Measurements from ENCODE around the gene OR51L1.

The OR51L1 gene

GRCh38 chr11:5007561-5007960 lies 12.9 kb downstream of the OR51L1 start:
- no peaks in the 10 kb centered on the region for H3K79me2 ChIP-seq (ENCODE audit: control insufficient read depth, insufficient read depth, low read length, poor library complexity)
- H3K18ac ChIP-seq (ENCODE audit: low read length), result no peak overlapping the region
- no peaks in the 10 kb centered on the region for H3K9me3 ChIP-seq (ENCODE audit: insufficient read depth, low read depth, low read length)
- H3K4me2 ChIP-seq (ENCODE audit: low read length), result no peak overlapping the region
- no peak overlapping the region for H3K14ac ChIP-seq (ENCODE audit: low read length)
- no peak overlapping the region for H3K27ac ChIP-seq (ENCODE audit: low read depth, low read length)
- H2BK12ac ChIP-seq (ENCODE audit: low read length), result no peak overlapping the region
- no peak overlapping the region for H3K4me3 ChIP-seq (ENCODE audit: low read depth, low read length)
- H2BK5ac ChIP-seq (ENCODE audit: low read depth, low read length, poor library complexity), result no peak overlapping the region
- no peaks in the 10 kb centered on the region for H3K4me1 ChIP-seq (ENCODE audit: control insufficient read depth in 1 of 2, insufficient read depth in 2 of 2, low read length in 2 of 2)
- H2AFZ ChIP-seq (ENCODE audit: insufficient read depth, low read length, poor library complexity), result no peak overlapping the region
- no peak for DNase-seq
- no peak overlapping the region for H3K4ac ChIP-seq (ENCODE audit: low read depth, low read length)
- no peak overlapping the region for H2AK5ac ChIP-seq (ENCODE audit: low read length)
- H3K27me3 ChIP-seq (ENCODE audit: insufficient read depth, low read length), result no peaks in the 10 kb centered on the region
- no peak overlapping the region for H4K8ac ChIP-seq (ENCODE audit: low read depth, low read length)
- no peak overlapping the region for H3K23ac ChIP-seq (ENCODE audit: low read length)
- no peak overlapping the region for H3K9ac ChIP-seq (ENCODE audit: low read length)
- H3K36me3 ChIP-seq (ENCODE audit: control insufficient read depth in 1 of 2, insufficient read depth in 2 of 2, low read length in 2 of 2), result no peaks in the 10 kb centered on the region
- H3K79me1 ChIP-seq (ENCODE audit: low read length), result no peaks in the 10 kb centered on the region
- no peak overlapping the region for H4K12ac ChIP-seq (ENCODE audit: low read depth, low read length)
- WGBS (ENCODE audit: extremely low coverage, insufficient coverage, insufficient read length), result no CpG with 5 or more reads among the region's 2 CpGs
- no peak overlapping the region for H2BK120ac ChIP-seq (ENCODE audit: insufficient read depth, low read length, poor library complexity)
- no peak overlapping the region for H4K91ac ChIP-seq (ENCODE audit: low read depth, low read length)

- no peaks in the 10 kb centered on the region for H3K36me3 ChIP-seq (ENCODE audit: control insufficient read depth in 1 of 2, insufficient read depth in 2 of 2, low read length in 2 of 2)
- H3K18ac ChIP-seq (ENCODE audit: low read length), result no peak overlapping the region
- no peak overlapping the region for H3K27ac ChIP-seq (ENCODE audit: low read depth, low read length)
- no peak overlapping the region for H4K8ac ChIP-seq (ENCODE audit: low read depth, low read length)
- H2BK5ac ChIP-seq (ENCODE audit: low read depth, low read length, poor library complexity), result no peak overlapping the region
- H4K91ac ChIP-seq (ENCODE audit: low read depth, low read length), result no peak overlapping the region
- no peak overlapping the region for H3K4me3 ChIP-seq (ENCODE audit: low read depth, low read length)
- H2AK5ac ChIP-seq (ENCODE audit: low read length), result no peak overlapping the region
- H2BK12ac ChIP-seq (ENCODE audit: low read length), result no peak overlapping the region
- no peak overlapping the region for H3K14ac ChIP-seq (ENCODE audit: low read length)
- no peak overlapping the region for H2BK120ac ChIP-seq (ENCODE audit: insufficient read depth, low read length, poor library complexity)
- no peak overlapping the region for H3K4ac ChIP-seq (ENCODE audit: low read depth, low read length)
- WGBS (ENCODE audit: extremely low coverage, insufficient coverage, insufficient read length), result no CpG with 5 or more reads among the region's 8 CpGs
- H3K27me3 ChIP-seq (ENCODE audit: insufficient read depth, low read length), result no peaks in the 10 kb centered on the region
- no peak overlapping the region for H3K4me2 ChIP-seq (ENCODE audit: low read length)
- no peak overlapping the region for H4K12ac ChIP-seq (ENCODE audit: low read depth, low read length)
- H3K23ac ChIP-seq (ENCODE audit: low read length), result no peak overlapping the region
- H3K4me1 ChIP-seq (ENCODE audit: control insufficient read depth in 1 of 2, insufficient read depth in 2 of 2, low read length in 2 of 2), result no peaks in the 10 kb centered on the region
- H3K79me2 ChIP-seq (ENCODE audit: control insufficient read depth, insufficient read depth, low read length, poor library complexity), result no peaks in the 10 kb centered on the region
- H3K9me3 ChIP-seq (ENCODE audit: insufficient read depth, low read depth, low read length), result no peaks in the 10 kb centered on the region
- no peaks in the 10 kb centered on the region for H3K79me1 ChIP-seq (ENCODE audit: low read length)
- no peak for DNase-seq
- H2AFZ ChIP-seq (ENCODE audit: insufficient read depth, low read length, poor library complexity), result no peak overlapping the region
- no peak overlapping the region for H3K9ac ChIP-seq (ENCODE audit: low read length)
Observed at GRCh38 chr11:5011254-5011653, 16.6 kb downstream of the OR51L1 start.

GRCh38 chr11:5013012-5013411 lies 18.4 kb downstream of the OR51L1 start:
- no peak overlapping the region for H3K9ac ChIP-seq (ENCODE audit: low read length)
- no peak overlapping the region for H2AFZ ChIP-seq (ENCODE audit: insufficient read depth, low read length, poor library complexity)
- no peaks in the 10 kb centered on the region for H3K79me2 ChIP-seq (ENCODE audit: control insufficient read depth, insufficient read depth, low read length, poor library complexity)
- H3K23ac ChIP-seq (ENCODE audit: low read length), result no peak overlapping the region
- H2BK120ac ChIP-seq (ENCODE audit: insufficient read depth, low read length, poor library complexity), result no peak overlapping the region
- no peak overlapping the region for H2BK5ac ChIP-seq (ENCODE audit: low read depth, low read length, poor library complexity)
- no peak overlapping the region for H4K91ac ChIP-seq (ENCODE audit: low read depth, low read length)
- no peak overlapping the region for H4K12ac ChIP-seq (ENCODE audit: low read depth, low read length)
- no peak overlapping the region for H3K4me3 ChIP-seq (ENCODE audit: low read depth, low read length)
- WGBS (ENCODE audit: extremely low coverage, insufficient coverage, insufficient read length), result no CpG with 5 or more reads among the region's 1 CpG
- no peaks in the 10 kb centered on the region for H3K27me3 ChIP-seq (ENCODE audit: insufficient read depth, low read length)
- no peak overlapping the region for H3K4me2 ChIP-seq (ENCODE audit: low read length)
- no peaks in the 10 kb centered on the region for H3K79me1 ChIP-seq (ENCODE audit: low read length)
- H3K4me1 ChIP-seq (ENCODE audit: control insufficient read depth in 1 of 2, insufficient read depth in 2 of 2, low read length in 2 of 2), result no peaks in the 10 kb centered on the region
- no peak for DNase-seq
- H3K36me3 ChIP-seq (ENCODE audit: control insufficient read depth in 1 of 2, insufficient read depth in 2 of 2, low read length in 2 of 2), result no peaks in the 10 kb centered on the region
- no peak overlapping the region for H3K4ac ChIP-seq (ENCODE audit: low read depth, low read length)
- H4K8ac ChIP-seq (ENCODE audit: low read depth, low read length), result no peak overlapping the region
- no peaks in the 10 kb centered on the region for H3K9me3 ChIP-seq (ENCODE audit: insufficient read depth, low read depth, low read length)
- H2AK5ac ChIP-seq (ENCODE audit: low read length), result no peak overlapping the region
- no peak overlapping the region for H2BK12ac ChIP-seq (ENCODE audit: low read length)
- no peak overlapping the region for H3K14ac ChIP-seq (ENCODE audit: low read length)
- no peak overlapping the region for H3K27ac ChIP-seq (ENCODE audit: low read depth, low read length)
- H3K18ac ChIP-seq (ENCODE audit: low read length), result no peak overlapping the region

- no peak overlapping the region for H3K14ac ChIP-seq (ENCODE audit: low read length)
- no CpG with 5 or more reads among the region's 2 CpGs for WGBS (ENCODE audit: extremely low coverage, insufficient coverage, insufficient read length)
- no peak overlapping the region for H3K23ac ChIP-seq (ENCODE audit: low read length)
- no peak overlapping the region for H4K91ac ChIP-seq (ENCODE audit: low read depth, low read length)
- H2AFZ ChIP-seq (ENCODE audit: insufficient read depth, low read length, poor library complexity), result no peak overlapping the region
- H3K27ac ChIP-seq (ENCODE audit: low read depth, low read length), result no peak overlapping the region
- H4K12ac ChIP-seq (ENCODE audit: low read depth, low read length), result no peak overlapping the region
- no peak overlapping the region for H3K9ac ChIP-seq (ENCODE audit: low read length)
- H3K36me3 ChIP-seq (ENCODE audit: control insufficient read depth in 1 of 2, insufficient read depth in 2 of 2, low read length in 2 of 2), result no peaks in the 10 kb centered on the region
- H2BK120ac ChIP-seq (ENCODE audit: insufficient read depth, low read length, poor library complexity), result no peak overlapping the region
- H3K9me3 ChIP-seq (ENCODE audit: insufficient read depth, low read depth, low read length), result peaks cover 5% of the 10 kb centered on the region
- no peak overlapping the region for H2BK12ac ChIP-seq (ENCODE audit: low read length)
- no peak overlapping the region for H3K18ac ChIP-seq (ENCODE audit: low read length)
- H3K4me1 ChIP-seq (ENCODE audit: control insufficient read depth in 1 of 2, insufficient read depth in 2 of 2, low read length in 2 of 2), result no peaks in the 10 kb centered on the region
- H3K4ac ChIP-seq (ENCODE audit: low read depth, low read length), result no peak overlapping the region
- H4K8ac ChIP-seq (ENCODE audit: low read depth, low read length), result no peak overlapping the region
- no peak overlapping the region for H2AK5ac ChIP-seq (ENCODE audit: low read length)
- H2BK5ac ChIP-seq (ENCODE audit: low read depth, low read length, poor library complexity), result no peak overlapping the region
- no peak for DNase-seq
- no peak overlapping the region for H3K4me3 ChIP-seq (ENCODE audit: low read depth, low read length)
- H3K27me3 ChIP-seq (ENCODE audit: insufficient read depth, low read length), result no peaks in the 10 kb centered on the region
- no peak overlapping the region for H3K4me2 ChIP-seq (ENCODE audit: low read length)
- H3K79me2 ChIP-seq (ENCODE audit: control insufficient read depth, insufficient read depth, low read length, poor library complexity), result no peaks in the 10 kb centered on the region
- no peaks in the 10 kb centered on the region for H3K79me1 ChIP-seq (ENCODE audit: low read length)
Observed at GRCh38 chr11:5021996-5022395, 27.3 kb downstream of the OR51L1 start.

Data from trophoblast cell (in vitro differentiated cells and primary cell).